GM23338 (cell line): Measurements from ENCODE around the gene ETV6. TPM values are rescaled to one million over a fixed set of nuclear protein-coding genes. Genes with fewer than 3 reads are reported as not detected.
A peak's percentile ranks its signal among the peaks of the same experiment; 100 is the strongest.

Experiments
- ATAC-seq: fragments of 200-7000 bp; cut with Tn5 transposase; 3 replicates; pipeline ENCODE4 v1.9.1; 2020
- DNase-seq: peaks from one replicate; pipeline ENCODE4 v3.0.0-alpha.2; 2015; ENCODE audit warnings: low spot score
- H2AFZ ChIP-seq: fragments of 200-600 bp; sonication (generic); 2 replicates; pipeline ENCODE4 v1.8.0; 2016; ENCODE audit warnings: antibody characterized with exemption, mild to moderate bottlenecking, moderate library complexity
- H3F3A ChIP-seq: fragments of 200-600 bp; sonication (generic); replicated peaks from 2 replicates; pipeline ENCODE4 v1.8.0; 2017; ENCODE audit warnings: antibody characterized with exemption, mixed run types, low read depth
- H3K27ac ChIP-seq: fragments of 200-600 bp; sonication (generic); 2 replicates; pipeline ENCODE4 v1.6.1; 2016; ENCODE audit warnings: low read depth
- H3K27me3 ChIP-seq: fragments of 200-600 bp; sonication (generic); 2 replicates; pipeline ENCODE4 v1.8.0; 2016; ENCODE audit warnings: mild to moderate bottlenecking, mixed run types, moderate library complexity; ENCODE audit not compliant: insufficient read depth
- H3K36me3 ChIP-seq: fragments of 200-600 bp; sonication (generic); 2 replicates; pipeline ENCODE4 v1.8.0; 2016; ENCODE audit warnings: mild to moderate bottlenecking; ENCODE audit not compliant: insufficient read depth
- H3K4me1 ChIP-seq: fragments of 200-600 bp; sonication (generic); 2 replicates; pipeline ENCODE4 v1.8.0; 2016; ENCODE audit warnings: mild to moderate bottlenecking, moderate library complexity; ENCODE audit not compliant: insufficient read depth
- H3K4me2 ChIP-seq: fragments of 200-600 bp; sonication (generic); 2 replicates; pipeline ENCODE4 v1.7.1; 2017; ENCODE audit warnings: mixed run types
- H3K4me3 ChIP-seq: fragments of 200-600 bp; sonication (generic); 2 replicates; pipeline ENCODE4 v1.6.1; 2016; ENCODE audit warnings: mixed run types
- H3K79me2 ChIP-seq: fragments of 200-600 bp; sonication (generic); replicated peaks from 2 replicates; pipeline ENCODE4 v1.8.0; 2017; ENCODE audit warnings: mild to moderate bottlenecking; ENCODE audit not compliant: insufficient read depth
- H3K9me2 ChIP-seq: fragments of 200-600 bp; sonication (generic); 2 replicates; pipeline ENCODE4 v1.8.0; 2017; ENCODE audit not compliant: insufficient read depth
- H4K20me1 ChIP-seq: fragments of 200-600 bp; sonication (generic); replicated peaks from 2 replicates; pipeline ENCODE4 v1.8.0; 2017; ENCODE audit warnings: mild to moderate bottlenecking; ENCODE audit not compliant: insufficient read depth
- H3K27ac Mint-ChIP-seq: 2 replicates; pipeline ENCODE4 v1.8.0; 2020; ENCODE audit warnings: inconsistent platforms, mild to moderate bottlenecking, moderate library complexity, mixed read lengths
- H3K27me3 Mint-ChIP-seq: 3 replicates; pipeline ENCODE4 v1.8.0; 2022; ENCODE audit warnings: low read depth, mild to moderate bottlenecking, moderate library complexity, mixed read lengths, inconsistent platforms; ENCODE audit not compliant: insufficient read depth, poor library complexity
- H3K36me3 Mint-ChIP-seq: 3 replicates; pipeline ENCODE4 v1.8.0; 2021; ENCODE audit warnings: low read depth, mild to moderate bottlenecking, inconsistent platforms, moderate library complexity, mixed read lengths
- H3K4me1 Mint-ChIP-seq: 3 replicates; pipeline ENCODE4 v1.8.0; 2020; ENCODE audit warnings: mild to moderate bottlenecking, inconsistent platforms, mixed read lengths
- H3K4me3 Mint-ChIP-seq: 3 replicates; pipeline ENCODE4 v1.8.0; 2021; ENCODE audit warnings: moderate library complexity, mild to moderate bottlenecking, inconsistent platforms, mixed read lengths
- H3K9me3 Mint-ChIP-seq: 3 replicates; pipeline ENCODE4 v1.8.0; 2020; ENCODE audit warnings: moderate library complexity, mild to moderate bottlenecking, inconsistent platforms, mixed read lengths
- CTCF ChIP-seq, 2 experiments: fragments of 200-600 bp in 1 of 2; sonication (generic) in 1 of 2; conservative IDR thresholded peaks; 2 replicates each; pipeline versions ENCODE4 v1.5.1 to v1.6.1; 2016 to 2017; ENCODE audit warnings: antibody characterized with exemption in 2 of 2, low read depth in 2 of 2, mild to moderate bottlenecking in 2 of 2, moderate library complexity in 1 of 2
- EZH2 ChIP-seq: fragments of 200-600 bp; sonication (generic); IDR thresholded peaks from one replicate; pipeline ENCODE4 v1.8.0; 2017; ENCODE audit warnings: antibody characterized with exemption, mild to moderate bottlenecking, low read depth; ENCODE audit not compliant: unreplicated experiment
- JUNB ChIP-seq: IDR thresholded peaks from one replicate; pipeline ENCODE4 v1.6.1; 2016; ENCODE audit warnings: antibody characterized with exemption; ENCODE audit not compliant: unreplicated experiment
- NANOG ChIP-seq: IDR thresholded peaks from 2 replicates; pipeline ENCODE4 v1.6.1; 2016; ENCODE audit warnings: antibody characterized with exemption, borderline replicate concordance
- POLR2AphosphoS5 ChIP-seq: IDR thresholded peaks from 2 replicates; pipeline ENCODE4 v1.6.1; 2016; ENCODE audit warnings: antibody characterized with exemption, low read depth
- REST ChIP-seq: IDR thresholded peaks from one replicate; pipeline ENCODE4 v1.6.1; 2018; ENCODE audit warnings: antibody characterized with exemption; ENCODE audit not compliant: unreplicated experiment
- STAT1 ChIP-seq: IDR thresholded peaks from one replicate; pipeline ENCODE4 v1.6.1; 2016; ENCODE audit warnings: antibody characterized with exemption; ENCODE audit not compliant: unreplicated experiment
- ZNF114 ChIP-seq: fragments of 250-450 bp; sonication (Bioruptor Pico); IDR thresholded peaks from 2 replicates; pipeline ENCODE4 v1.5.0; 2020; ENCODE audit warnings: mild to moderate bottlenecking, moderate library complexity
- ZNF331 ChIP-seq: fragments of 250-450 bp; sonication (Bioruptor Pico); IDR thresholded peaks from 2 replicates; pipeline ENCODE4 v1.5.0; 2020; ENCODE audit warnings: low read depth, mild to moderate bottlenecking, moderate library complexity
- polyA plus RNA-seq: library from polyadenylated mRNA; unstranded; fragments of >200 nt; fragmentation: Nextera tagmentation; extraction: Ambion mirVana; gene quantifications from 2 replicates; pipeline ENCODE4 v1.2.1, GENCODE V29; 2016
- total RNA-seq: library from RNA; depleted of rRNA; stranded (reverse); fragments of >200 nt; shearing (Covaris generic); gene quantifications from 2 replicates; pipeline ENCODE4 v1.2.3, GENCODE V29; 2014
- TF ChIP-seq, protein P1 (sequence below): IDR thresholded peaks from 2 replicates; pipeline ENCODE4 v1.6.1; 2016; ENCODE audit warnings: antibody characterized with exemption

Gene ETV6
- total and polyA plus RNA-seq, 2 experiments from 2014 or later = 7.5 to 15.1 TPM

DNA sequence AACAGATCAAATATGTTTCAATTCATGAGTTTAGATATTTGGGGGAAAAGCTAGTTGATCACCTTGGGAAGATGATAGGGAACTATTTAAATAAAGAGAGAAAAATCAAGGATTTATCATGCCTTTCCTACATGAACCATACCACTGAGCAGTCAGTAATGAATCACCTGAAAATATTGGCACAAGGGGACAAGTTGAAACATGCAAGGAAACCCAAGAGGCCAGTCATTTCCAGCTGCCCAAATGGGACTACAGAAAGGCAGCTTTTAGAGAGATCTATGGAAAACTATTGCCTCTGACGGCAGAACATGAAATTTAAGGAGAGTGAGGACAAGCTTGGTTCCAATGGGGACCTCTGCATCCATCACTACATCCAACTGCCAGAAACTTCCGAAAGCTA lies 14.1 kb upstream of the ETV6 start:
- DNase-seq (no peak), ATAC-seq (no peak)
- Mint-ChIP-seq H3K4me1 (no peaks in the 10 kb centered on the region), H3K36me3 (peaks cover 34% of the 10 kb centered on the region; the same call in 2 of the 3 replicates), H3K4me3 (no peak overlapping the region), H3K9me3 (peaks cover 36% of the 10 kb centered on the region), H3K27me3 (peaks cover 1% of the 10 kb centered on the region), H3K27ac (no peak overlapping the region)
- Histone ChIP-seq H2AFZ (no peak overlapping the region), H3K4me2 (no peak overlapping the region), H3K4me3 (no peak overlapping the region), H3K79me2 (no peaks in the 10 kb centered on the region), H3K9me2 (no peaks in the 10 kb centered on the region; the same call in 1 of the 2 replicates), H3K27me3 (no peaks in the 10 kb centered on the region), H3F3A (no peaks in the 10 kb centered on the region), H3K27ac (no peak overlapping the region), H4K20me1 (no peaks in the 10 kb centered on the region), H3K4me1 (no peaks in the 10 kb centered on the region), H3K36me3 (peaks cover 14% of the 10 kb centered on the region; the same call in 1 of the 2 replicates)
- TF ChIP-seq ZNF114 (CRISPR knock-in tag) = no peak

DNA sequence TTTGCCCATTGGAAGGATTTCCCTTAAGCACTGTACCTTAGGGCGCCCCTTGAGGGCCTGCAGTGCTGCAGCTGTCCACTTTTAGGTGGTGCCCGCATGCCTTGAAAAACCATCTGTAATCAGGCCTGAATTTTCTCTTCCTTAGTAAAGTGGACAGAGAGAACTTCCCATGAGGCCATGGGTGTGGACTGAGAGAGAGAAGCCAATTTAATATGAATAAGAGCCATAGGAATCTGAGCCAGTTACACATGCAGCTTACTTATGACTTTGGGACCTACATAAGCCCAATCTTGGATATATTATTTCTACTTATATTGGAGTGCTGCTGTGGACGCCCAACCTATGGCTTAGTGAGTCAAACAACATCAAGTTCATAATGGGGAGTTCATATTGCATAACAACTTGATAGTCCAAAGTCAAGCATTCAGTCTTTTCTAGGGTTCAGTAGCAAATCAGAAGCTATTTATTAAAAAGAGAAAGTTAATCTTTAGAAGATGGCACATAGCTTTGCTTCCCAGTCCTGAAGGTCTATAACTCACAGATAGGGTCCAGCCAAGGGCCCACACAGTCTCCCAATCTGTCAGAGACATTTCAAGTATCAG lies 11.1 kb upstream of the ETV6 start:
- Histone ChIP-seq H3K9me2 (no peaks in the 10 kb centered on the region; the same call in 1 of the 2 replicates), H3K27ac (no peak overlapping the region), H3K4me2 (no peak overlapping the region), H3K79me2 (no peaks in the 10 kb centered on the region), H3K4me3 (no peak overlapping the region), H3F3A (no peaks in the 10 kb centered on the region), H4K20me1 (no peaks in the 10 kb centered on the region), H3K4me1 (no peaks in the 10 kb centered on the region), H2AFZ (no peak overlapping the region), H3K27me3 (no peaks in the 10 kb centered on the region), H3K36me3 (peaks cover 14% of the 10 kb centered on the region; the same call in 1 of the 2 replicates)
- no peak for DNase-seq
- no peak for ATAC-seq
- peaks cover 36% of the 10 kb centered on the region for H3K9me3 Mint-ChIP-seq
- peaks cover 1% of the 10 kb centered on the region for H3K27me3 Mint-ChIP-seq
- no peak overlapping the region for H3K27ac Mint-ChIP-seq
- H3K4me3 Mint-ChIP-seq = no peak overlapping the region
- peaks cover 34% of the 10 kb centered on the region; the same call in 2 of the 3 replicates for H3K36me3 Mint-ChIP-seq
- TF ChIP-seq EZH2 = no peak
- TF ChIP-seq CTCF (conservative IDR thresholded peaks at IDR 0.05; ENCODE audit: low read depth in 2 of 2) = peak; percentile 25 to 27; a peak in 2 of 4 replicates
- H3K4me1 Mint-ChIP-seq = no peaks in the 10 kb centered on the region; the same call in 2 of the 3 replicates

DNA sequence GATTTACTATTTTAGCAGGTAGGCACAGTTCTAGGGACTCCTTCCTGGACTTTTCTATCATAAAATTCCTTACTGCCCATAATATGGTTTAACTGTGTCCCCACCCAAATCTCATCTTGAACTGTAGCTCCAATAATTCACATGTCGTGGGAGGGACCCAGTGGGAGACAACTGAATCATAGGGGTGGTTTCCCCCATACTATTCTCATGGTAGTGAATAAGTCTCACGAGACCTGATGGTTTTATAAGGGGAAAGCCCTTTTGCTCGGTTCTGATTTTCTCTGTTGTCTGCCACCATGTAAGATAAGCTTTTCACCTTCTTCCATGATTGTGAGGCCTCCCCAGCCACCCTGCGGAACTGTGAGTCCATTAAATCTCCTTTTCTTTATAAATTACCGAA lies 10.0 kb upstream of the ETV6 start:
- ATAC-seq (no peak), DNase-seq (no peak)
- Mint-ChIP-seq H3K9me3 (peaks cover 33% of the 10 kb centered on the region), H3K27ac (no peak overlapping the region), H3K4me3 (no peak overlapping the region), H3K36me3 (peaks cover 31% of the 10 kb centered on the region; the same call in 2 of the 3 replicates), H3K27me3 (peaks cover 1% of the 10 kb centered on the region), H3K4me1 (peaks cover 7% of the 10 kb centered on the region)
- Histone ChIP-seq H3K4me1 (peaks cover 5% of the 10 kb centered on the region), H4K20me1 (no peaks in the 10 kb centered on the region), H3K4me2 (no peak overlapping the region), H3K27ac (no peak overlapping the region), H3K4me3 (no peak overlapping the region), H3K79me2 (no peaks in the 10 kb centered on the region), H3K36me3 (peaks cover 14% of the 10 kb centered on the region; the same call in 1 of the 2 replicates), H2AFZ (no peak overlapping the region), H3K9me2 (no peaks in the 10 kb centered on the region; the same call in 1 of the 2 replicates), H3F3A (no peaks in the 10 kb centered on the region), H3K27me3 (no peaks in the 10 kb centered on the region)
- TF ChIP-seq, protein P1, sequence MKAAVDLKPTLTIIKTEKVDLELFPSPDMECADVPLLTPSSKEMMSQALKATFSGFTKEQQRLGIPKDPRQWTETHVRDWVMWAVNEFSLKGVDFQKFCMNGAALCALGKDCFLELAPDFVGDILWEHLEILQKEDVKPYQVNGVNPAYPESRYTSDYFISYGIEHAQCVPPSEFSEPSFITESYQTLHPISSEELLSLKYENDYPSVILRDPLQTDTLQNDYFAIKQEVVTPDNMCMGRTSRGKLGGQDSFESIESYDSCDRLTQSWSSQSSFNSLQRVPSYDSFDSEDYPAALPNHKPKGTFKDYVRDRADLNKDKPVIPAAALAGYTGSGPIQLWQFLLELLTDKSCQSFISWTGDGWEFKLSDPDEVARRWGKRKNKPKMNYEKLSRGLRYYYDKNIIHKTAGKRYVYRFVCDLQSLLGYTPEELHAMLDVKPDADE = no peak
- no peak for TF ChIP-seq EZH2
- no peak for TF ChIP-seq JUNB
- no peak for TF ChIP-seq NANOG
- no peak for TF ChIP-seq STAT1
- no peak for TF ChIP-seq REST
- TF ChIP-seq ZNF114 (CRISPR knock-in tag) = no peak
- TF ChIP-seq ZNF331 (CRISPR knock-in tag) = no peak
- no peak for TF ChIP-seq POLR2AphosphoS5
- TF ChIP-seq CTCF (conservative IDR thresholded peaks at IDR 0.05; ENCODE audit: low read depth in 2 of 2) = no peak
